Adrenal gland (tissue), 5 donors: ENCODE measurements around the gene TTC23L.

Experiments used
- CTCF ChIP-seq, 6 experiments: fragments of 450-650 bp in 4 of 6; fragments of 200-600 bp in 2 of 6; sonication (generic) in 1 of 6; IDR thresholded peaks; 1 replicate in 5 of 6; 2 replicates in 1 of 6; pipeline versions ENCODE4 v1.5.1 to v1.8.0; 2016 to 2021; ENCODE audit warnings: antibody characterized with exemption in 6 of 6, mild to moderate bottlenecking in 2 of 6, moderate library complexity in 1 of 6
- POLR2A ChIP-seq, 2 donors: fragments of 450-650 bp; IDR thresholded peaks; one replicate each; pipeline ENCODE4 v1.6.1; 2017; ENCODE audit warnings: antibody characterized with exemption in 2 of 2, mild to moderate bottlenecking in 2 of 2, moderate library complexity in 1 of 2
- donor health status: DM: no; HTN: no; CAD: no.

DNA sequence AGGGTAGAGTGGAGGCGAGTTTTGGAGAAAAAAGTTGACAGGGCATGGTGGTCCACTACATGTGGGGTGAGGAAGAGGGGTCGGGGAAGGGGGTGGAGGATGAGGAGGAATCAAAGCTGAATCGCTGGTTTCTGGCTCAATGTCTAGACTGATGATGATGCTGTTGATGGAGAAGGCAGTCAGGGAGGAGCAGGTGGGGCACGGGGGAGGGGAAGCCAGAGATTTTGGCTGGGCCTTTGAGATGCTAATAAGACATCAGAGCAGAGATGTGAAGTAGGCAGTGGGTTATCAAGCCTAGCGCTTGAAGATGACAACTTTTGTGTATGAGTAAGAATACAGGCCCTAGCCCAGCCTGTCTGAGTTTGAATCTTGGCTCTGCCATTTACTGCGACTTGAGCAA, 32.4 kb upstream of the TTC23L start:
- TF ChIP-seq POLR2A (IDR thresholded peaks at IDR 0.05) (no peak), CTCF (IDR thresholded peaks at IDR 0.05) (no peak)
